HG02610 (cell line): ENCODE results near the gene LEKR1.
"Not testable (repeated sequence)": the region's sequence is repeated elsewhere in the genome, so short reads cannot be mapped to it uniquely, and the experiment has no call there.

ENCODE experiments used
- ATAC-seq: cut with Tn5 transposase; IDR thresholded peaks from one replicate; pipeline ENCODE4 v1.9.1; 2021; ENCODE audit warnings: mild to moderate bottlenecking, moderate library complexity; ENCODE audit not compliant: unreplicated experiment

The LEKR1 gene

DNA sequence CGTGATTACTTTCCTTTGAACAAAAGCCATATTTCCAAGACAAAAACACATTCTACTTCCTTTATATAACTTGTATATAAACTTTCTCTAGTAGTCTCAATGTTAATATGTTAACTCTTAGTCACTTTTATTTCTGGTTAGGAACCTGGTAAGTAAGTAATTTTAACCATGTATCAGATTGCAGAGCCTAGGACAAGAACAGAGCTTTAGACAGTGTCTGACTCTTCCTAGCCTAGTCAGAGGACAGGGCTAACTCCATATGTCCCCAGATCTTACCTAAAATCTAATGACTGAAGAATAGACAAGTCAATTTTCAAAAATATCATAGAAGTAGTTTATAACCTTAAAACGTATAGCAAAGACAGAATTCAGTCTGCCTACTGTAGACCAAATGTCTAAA, 8.3 kb downstream of the LEKR1 start:
- ATAC-seq: no peak

DNA sequence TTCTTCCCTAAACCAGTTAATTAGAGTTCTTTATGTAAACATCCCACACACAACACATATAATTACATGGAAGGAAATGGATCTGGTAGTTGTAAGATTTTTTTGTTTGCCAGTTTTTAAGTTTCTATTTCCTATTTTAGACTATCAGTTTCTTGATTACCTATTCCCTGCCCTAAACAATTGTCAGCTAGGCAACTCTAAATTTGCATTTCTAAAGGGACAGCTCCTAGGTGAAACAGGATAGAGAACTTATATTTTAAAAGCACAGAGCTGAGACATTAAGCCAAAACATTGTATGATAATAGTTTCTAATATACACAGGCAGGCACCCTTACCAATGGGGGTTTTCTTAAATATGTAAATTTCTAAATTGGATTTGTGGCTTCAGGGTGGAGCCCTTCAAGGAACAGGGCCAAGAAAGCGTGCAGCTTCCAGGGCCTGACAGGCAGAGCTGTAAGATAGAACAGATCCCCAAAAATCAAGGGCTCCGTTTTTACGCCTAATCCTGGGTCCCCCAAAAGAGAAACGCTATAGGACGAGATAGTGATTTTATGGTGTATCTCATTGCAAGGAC, 8.9 kb downstream of the LEKR1 start:
- ATAC-seq: no peak

DNA sequence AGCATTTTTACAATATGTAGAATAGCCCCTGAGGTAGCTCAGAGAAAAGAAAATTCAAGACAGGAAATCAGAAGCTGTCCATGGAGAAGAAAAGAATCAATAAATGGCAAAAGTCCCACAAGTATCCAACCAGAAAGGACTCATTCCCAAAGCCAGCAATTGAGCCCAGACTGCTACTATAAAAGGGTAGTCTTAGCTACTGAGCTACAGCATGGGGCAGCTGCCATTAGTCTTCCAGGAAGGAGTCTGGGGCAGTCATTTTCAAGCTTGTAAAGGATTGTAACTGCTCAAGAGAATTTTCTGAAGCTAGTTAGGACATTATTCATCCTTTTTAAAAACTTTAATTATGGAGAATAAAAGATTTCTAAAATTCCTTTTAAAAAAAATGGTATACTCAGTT, 10.5 kb downstream of the LEKR1 start:
- ATAC-seq: no peak

DNA sequence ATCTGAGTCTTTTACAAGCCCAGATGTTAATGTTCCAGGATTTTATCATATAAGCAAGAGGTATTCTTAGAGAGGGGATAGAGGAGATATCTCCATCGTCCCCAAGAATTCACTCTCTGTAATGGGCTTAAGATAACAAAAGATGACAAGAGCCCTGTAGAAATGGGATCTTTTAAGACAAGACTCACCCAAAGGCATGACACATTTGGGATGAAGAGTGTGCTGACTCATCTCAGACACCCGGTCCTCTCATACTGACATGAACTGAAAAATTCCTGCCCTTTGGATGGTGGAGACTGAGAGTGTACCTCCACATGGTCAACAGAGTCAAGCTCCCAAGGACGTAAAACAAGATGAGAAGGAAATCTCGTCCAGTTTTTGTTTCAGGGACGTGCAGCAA, 11.0 kb downstream of the LEKR1 start:
- ATAC-seq: no peak

DNA sequence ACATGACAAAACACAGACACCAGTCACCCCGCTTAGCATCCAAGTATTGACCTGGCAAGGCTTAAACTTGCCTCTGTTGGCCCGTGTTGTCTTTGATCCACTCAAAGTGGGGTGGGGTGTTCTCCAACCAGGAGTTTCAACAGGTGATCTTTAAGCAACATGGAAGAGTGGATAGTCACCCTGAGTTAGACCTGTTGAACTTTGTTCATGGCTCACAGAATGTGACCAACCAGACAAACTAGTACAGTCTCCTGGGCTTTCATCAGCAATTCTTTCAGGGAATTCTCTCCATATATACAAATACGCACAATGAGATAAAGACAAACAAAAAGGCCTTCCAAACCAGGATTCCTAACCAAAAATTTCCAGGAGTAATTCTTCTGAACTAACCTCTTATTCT, 11.9 kb downstream of the LEKR1 start:
- no peak for ATAC-seq

DNA sequence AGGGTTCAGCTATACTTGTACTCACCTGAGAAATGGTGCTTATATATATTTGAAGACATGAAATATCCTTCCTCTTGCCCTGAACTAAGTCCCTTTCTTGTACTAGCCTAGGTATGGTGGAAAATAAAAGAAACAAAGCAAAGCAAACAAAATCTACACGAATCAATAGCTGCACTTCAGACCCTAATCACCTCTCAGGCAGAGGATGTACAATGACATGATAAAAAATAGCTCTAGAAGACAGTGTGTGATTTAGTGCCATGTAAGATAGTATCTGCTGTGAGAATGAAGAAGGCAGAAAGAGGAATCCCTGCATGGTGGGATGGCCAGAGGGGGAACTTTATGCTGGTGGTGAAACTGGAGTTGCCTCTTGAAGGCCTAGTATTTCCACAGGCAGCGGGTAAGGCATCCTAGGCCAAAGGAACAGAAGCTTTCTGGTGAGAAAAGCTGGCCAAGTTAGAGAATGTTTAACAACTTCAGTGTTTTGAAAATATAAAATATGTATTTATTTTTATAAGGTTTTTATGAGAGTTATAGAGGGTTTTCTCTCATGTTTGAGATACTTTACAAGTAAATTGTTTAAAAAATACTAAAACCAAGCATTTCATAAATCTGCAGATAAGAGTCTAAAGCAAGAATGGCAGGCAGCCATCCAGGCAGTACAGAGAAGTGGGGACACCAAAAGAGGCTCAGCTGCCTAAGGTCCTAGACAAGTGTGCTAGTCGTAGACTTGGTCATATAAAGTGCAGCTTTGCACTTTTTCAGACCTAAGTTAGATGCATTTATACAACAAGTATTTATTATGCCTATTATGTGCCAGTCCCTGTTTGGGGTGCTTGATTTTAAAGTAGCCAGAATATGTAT, 14.9 kb downstream of the LEKR1 start:
- no peak for ATAC-seq

DNA sequence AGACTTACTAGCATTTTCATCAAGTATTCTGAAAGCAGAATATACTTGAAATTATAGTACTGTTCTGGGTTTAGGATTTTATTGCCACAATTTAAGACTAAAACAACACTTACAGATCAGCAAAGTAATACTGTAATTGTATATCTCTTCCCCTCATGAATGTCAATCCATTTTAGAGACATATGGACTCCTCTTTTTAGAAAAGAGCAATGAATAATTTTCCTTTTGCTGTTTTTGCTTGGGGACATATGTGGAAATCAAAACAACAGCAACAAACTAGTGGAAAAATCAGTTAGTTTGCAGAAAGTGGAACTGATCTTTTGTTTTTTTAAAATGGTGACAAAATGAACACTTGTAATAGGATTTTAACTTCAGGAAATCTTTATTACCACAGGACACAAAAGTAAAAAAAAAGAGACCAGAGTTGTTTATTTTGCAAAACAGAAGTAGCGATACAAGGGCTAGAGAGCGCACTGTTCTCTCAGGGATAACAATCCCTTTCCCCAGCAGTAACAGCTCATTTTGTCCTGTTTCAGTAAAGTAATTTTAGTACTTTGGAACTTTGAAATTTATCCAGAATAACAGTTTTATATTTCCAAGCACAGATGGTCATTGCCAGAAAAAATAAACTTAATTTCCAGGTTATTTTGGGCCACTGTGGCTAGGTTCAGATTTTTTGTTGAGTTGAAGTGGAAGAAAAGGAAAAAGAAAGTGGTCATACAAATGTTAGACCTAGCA, 17.1 kb downstream of the LEKR1 start:
- no peak for ATAC-seq

DNA sequence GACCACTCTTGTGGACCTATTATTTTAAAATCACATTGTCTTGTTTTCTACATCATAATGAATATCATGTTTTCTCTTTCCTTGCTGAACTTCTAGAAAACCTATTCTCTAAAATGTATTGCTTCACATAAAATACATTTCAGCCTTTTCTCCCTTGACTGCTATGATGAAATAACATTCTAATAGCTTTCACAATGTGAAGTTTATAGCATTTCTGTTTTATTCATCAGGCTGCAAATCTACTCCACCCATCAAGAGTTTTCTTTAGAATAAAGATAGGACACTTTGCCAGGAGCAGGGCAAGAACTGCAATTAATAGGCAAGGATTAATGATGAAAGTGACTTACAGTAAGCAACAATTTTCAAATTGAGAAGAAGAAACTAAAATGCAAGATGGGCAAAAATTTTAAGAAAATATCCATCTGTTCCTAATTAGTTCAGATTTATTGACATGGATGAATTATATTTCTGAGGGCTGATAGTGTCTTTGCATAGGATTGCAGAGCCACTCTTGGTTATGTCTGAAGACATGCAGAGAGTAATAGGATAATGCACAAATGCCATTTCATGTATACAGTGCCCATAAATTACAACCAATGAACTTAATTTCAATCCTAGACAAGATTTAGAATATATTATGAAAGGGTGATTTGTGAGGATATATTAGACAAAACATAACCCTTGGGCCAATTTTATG, 21.7 kb downstream of the LEKR1 start:
- ATAC-seq: no peak

DNA sequence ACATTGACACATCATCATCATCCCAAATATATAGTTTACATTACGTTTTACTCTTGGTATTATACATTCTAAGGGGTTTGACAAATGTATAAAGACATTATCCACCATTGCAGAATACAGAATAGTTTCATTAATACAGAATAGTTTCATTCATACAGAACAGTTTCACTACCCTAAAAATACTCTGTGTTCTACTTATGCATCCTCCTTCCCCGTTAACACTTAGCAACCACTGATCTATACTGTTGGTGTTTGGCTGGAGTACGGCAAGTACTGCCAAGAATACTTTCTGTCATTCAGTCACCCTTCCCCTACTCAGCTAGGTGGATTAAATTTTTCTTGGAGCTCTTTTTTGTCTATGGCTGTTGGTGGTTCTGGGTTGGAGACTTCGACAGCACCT, 33.4 kb downstream of the LEKR1 start:
- ATAC-seq: peak; percentile 99

DNA sequence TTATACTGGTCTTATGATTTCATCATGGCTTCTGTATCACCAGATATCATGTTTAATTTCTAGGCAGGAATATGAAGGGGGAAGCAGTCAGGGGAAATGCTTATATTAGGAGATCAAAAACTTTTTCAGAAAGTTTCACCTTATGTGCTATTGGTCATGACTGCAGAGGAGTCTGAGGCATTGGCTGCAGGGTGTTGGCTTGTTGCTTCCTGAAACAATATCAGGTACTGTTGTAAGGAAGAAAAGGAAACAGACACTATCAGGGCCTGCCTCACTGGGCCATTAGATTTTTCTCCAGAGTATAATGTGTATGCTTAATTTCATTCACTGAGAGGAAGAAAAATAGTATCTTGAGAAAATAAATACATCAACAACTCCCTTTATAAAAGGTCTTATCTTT, 34.7 kb downstream of the LEKR1 start:
- no peak for ATAC-seq

DNA sequence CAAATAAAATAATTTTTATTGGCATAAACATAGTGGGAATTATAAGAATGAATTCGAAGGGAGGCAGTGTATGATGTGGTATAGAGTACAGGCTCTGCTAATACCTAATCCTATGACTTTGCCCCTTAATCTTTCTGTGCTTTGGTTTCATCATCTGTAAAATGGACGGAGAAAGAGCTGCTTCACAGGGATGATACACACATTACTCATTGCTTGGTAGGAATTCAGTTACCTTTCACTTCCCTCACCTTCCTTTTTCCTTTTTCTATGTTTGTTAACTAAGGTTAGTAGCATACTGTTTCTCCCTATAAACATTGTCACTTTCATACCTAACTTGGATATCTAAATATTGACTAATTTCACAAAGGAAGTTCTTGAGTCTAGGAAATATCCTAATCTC, 36.2 kb downstream of the LEKR1 start:
- ATAC-seq: no peak

DNA sequence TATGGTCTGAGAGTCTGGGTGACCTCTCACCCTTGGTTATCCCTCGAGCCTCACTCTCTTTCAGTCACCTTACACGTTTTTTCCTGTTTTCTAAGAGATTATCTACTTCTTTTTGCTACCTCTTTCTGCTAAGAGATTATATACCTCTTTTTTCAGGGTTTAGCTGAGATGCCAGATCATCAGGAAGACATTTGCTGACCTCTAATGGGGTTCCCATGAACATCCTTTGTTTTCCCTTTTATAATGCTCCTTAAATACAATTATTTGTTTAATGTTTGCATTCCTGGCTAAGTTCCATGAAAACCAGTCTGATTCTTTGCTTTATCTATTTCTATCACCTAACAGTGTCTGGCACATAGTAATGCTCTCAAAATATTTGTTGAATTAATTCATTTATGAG, 39.6 kb downstream of the LEKR1 start:
- ATAC-seq: no peak

DNA sequence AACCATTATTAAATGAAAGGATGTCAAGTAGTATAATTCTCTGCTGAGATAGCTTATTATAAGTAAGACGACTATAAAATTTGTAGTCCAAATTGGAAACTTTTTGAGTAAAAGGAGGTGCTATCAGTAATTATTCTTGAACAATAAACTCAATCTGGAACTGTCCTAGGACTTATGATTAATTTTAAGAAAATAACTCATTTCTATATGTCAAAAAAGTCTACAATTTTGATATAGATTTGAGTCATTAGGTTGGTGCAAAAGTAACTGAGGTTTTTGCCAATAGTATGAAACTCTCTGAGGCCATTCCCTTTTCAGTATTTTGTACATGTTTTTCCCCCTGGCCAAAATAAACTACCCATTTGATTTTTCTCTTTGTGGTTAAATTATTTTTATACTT, 41.0 kb downstream of the LEKR1 start:
- ATAC-seq: no peak

DNA sequence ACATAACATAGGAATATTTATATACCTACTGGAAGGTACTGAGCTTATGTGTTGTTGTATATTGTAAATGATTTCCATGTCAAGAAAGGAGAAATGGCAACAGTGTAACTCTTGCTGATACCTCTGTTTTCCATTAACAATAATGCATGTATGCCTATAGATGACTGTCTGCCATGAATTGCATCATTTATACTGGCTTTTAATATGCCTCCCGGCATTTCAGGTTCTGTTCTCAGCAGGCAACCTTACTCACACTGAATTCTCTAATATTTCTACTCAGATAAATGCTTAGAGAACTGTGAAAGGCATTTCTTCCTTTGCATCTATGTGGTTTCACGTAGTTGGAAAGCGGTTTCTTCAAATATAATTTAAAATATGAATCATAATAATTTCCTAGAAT, 41.8 kb downstream of the LEKR1 start:
- no peak for ATAC-seq

DNA sequence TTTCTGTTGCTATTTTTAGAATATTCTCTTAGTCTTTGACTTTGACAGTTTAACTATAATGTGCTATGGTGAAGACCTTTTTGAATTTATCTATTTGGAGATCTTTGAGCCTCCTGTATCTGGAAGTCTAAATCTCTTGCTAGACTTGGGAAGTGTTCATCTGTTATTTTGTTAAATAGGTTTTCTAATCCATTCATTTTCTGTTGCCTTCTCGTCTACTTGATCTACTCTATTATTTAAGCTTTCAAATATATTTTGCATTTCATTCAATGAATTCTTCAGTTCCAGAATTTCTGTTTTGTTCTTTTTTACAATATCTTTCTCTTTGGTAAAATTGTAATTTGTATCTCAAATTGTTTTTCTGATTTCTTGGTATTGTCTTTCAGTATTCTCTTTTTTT, 47.8 kb downstream of the LEKR1 start:
- ATAC-seq: no peak

DNA sequence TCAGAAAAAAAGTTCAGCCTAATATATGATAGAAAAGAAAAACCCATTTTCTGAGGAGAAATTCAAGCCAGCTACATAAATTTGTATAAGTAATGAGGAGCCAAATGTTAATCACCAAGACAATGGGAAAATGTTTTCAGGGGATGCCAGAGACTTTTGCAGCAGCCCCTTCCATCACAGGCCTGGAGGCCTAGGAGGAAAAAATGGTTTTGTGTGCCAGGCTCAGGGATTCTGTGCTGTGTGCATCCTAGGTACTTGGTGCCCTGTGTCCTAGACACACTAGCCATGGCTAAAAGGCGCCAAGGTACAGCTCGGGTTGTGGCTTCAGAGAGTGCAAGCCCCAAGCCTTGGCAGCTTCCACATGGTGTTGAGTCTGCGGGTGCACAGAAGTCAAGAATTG, 53.3 kb downstream of the LEKR1 start:
- ATAC-seq: not testable (repeated sequence)

DNA sequence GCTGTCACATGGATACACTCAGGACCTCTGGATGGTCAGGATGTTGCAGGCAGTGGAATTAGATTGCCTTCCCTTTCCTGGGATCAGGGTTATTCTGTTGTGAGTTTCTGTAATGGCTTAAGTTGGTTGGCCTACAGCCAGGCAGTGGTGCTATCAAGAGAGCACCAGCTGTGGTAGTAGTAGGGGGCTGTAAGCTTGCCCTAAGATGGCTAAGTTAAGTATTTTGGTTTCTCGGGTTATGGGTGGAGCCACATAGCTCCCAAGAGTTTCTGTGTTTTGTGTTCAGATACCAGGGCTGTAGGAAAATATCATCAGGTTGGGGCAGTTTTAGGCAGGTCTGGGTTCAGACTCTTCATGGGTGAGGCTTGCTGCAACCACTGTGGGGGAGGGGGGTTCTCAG, 59.6 kb downstream of the LEKR1 start:
- no peak for ATAC-seq

DNA sequence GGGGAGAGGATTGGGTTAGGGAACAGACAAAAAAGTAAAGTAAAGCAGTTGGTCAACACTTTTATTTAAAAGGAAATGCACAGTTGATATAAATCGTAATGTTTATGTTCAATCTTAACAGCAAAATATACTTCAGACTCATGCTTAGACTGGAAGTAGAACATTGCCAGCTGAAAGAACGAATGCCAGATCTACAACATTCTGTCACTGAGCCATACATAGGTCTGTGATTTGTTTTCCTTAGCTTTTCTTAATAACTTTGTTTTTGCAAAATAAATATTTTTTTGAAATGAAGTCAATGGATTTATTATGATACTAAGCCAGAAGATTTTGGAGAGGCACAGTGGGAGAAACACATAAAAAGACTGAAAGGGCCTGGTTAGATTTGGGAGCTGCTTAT, 62.0 kb downstream of the LEKR1 start:
- ATAC-seq: no peak

DNA sequence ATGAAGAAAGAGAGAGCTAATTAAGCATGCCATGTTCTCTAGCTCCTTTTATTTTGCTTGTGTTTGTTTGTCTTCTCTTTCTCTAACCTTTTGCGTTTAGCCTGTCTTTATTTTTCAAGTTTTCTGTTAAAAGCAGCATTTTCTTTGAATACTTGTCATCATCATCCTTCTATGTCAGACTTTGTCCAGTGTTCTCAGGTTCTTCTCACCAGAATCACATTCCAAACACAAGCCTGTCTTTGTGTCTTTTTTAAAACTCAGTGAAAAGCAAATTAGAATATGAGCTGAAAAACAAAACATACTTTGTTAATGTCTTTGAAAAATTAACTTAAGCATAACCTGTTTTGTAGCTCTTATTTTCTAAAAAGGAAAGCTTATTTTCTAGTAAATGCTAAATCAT, 62.4 kb downstream of the LEKR1 start:
- no peak for ATAC-seq

DNA sequence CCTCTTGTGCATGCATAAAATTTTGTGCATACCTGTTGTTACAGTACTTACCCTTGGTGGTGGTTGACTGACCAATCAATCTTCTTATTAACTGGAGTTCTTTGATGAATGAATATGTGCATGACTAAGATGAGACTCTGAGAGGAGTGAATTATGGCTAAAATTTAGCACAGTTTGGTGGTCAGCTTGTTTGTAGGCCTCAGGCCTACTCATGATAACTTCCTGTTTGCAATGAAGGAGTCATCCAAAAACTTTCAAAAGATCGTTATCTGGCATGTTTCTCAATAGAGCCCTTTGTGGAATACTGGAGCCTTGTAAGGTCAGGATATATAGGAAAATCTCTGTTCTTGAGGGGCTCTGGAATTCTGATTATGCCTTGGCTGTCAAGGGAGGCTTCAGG, 66.5 kb downstream of the LEKR1 start:
- no peak for ATAC-seq

DNA sequence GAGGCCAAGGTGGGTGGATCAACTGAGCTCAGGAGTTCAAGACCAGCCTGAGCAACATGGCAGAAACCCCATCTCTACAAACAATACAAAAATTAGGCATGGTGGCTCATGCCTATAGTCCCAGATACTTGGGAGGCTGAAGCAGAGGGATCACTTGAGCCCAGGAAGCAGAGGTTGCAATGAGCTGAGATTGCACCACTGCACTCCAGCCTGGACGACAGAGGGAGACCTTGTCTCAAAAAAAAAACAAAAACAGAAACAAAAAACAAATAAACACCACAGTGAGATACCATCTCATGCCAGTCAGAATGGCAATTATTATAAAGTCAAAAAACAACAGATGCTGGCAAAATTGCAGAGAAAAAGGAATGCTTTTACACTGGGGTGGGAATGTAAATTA, 69.2 kb downstream of the LEKR1 start:
- not testable (repeated sequence) for ATAC-seq
